ENCODE measurements around the gene PLB1. TPM values are rescaled to one million over a fixed set of nuclear protein-coding genes. Genes with fewer than 3 reads are reported as not detected.

Gene PLB1
- polyA plus RNA-seq, 3 donors = 20.2 to 35.8 (median 23.9) TPM

- peaks cover 5 to 12% of the 10 kb centered on the region in 2 donors for H3K4me1 ChIP-seq (ENCODE audit: control insufficient read depth in 1 of 2, insufficient read depth in 2 of 2, low read length in 2 of 2)
- no peak overlapping the region for H3K4me3 Mint-ChIP-seq
- H3K27me3 Mint-ChIP-seq (ENCODE audit: low read depth in 3 of 3) = peaks cover 1 to 4% (median 3%) of the 10 kb centered on the region in 3 donors
- no peaks in the 10 kb centered on the region for H4K20me1 ChIP-seq (ENCODE audit: insufficient read depth, low read length)
- 100% methylated on average over 2 of the region's 4 CpGs for WGBS (ENCODE audit: insufficient coverage)
- H3K4me1 Mint-ChIP-seq = peaks cover 17% of the 10 kb centered on the region
- H3K27ac Mint-ChIP-seq = peak overlapping the region in 4 of 7 donors; percentile 9 to 89 (median 84)
- H3K27ac ChIP-seq (ENCODE audit: low read depth in 1 of 2, low read length in 2 of 2) = peak overlapping the region in 1 of 2 donors; percentile 1
- H3K9me3 Mint-ChIP-seq = no peaks in the 10 kb centered on the region
- peaks cover 0 to 4% of the 10 kb centered on the region in 2 donors for H3K36me3 Mint-ChIP-seq
- no peaks in the 10 kb centered on the region for H3K9me3 ChIP-seq (replicated peaks in 1 of 2; ENCODE audit: control insufficient read depth in 1 of 2, insufficient read depth in 1 of 2, low read length in 2 of 2)
- TF ChIP-seq CTCF (IDR thresholded peaks at IDR 0.05) = no peak
- no peaks in the 10 kb centered on the region for H3K27me3 ChIP-seq (ENCODE audit: control insufficient read depth in 2 of 2, insufficient read depth in 2 of 2, low read length in 2 of 2)
- no peak overlapping the region for H3K9ac ChIP-seq (ENCODE audit: insufficient read depth, low read length, poor library complexity, severe bottlenecking)
- H3K4me2 ChIP-seq (replicated peaks; ENCODE audit: extremely low read depth, low read length, poor library complexity, severe bottlenecking) = no peak overlapping the region
- H3K36me3 ChIP-seq (replicated peaks in 1 of 2; ENCODE audit: control insufficient read depth in 1 of 2, insufficient read depth in 2 of 2, low read length in 2 of 2) = no peaks in the 10 kb centered on the region
- no peak overlapping the region for H3K4me3 ChIP-seq (replicated peaks in 1 of 3; ENCODE audit: low read depth in 2 of 3, low read length in 3 of 3)
- intact Hi-C loops (cut with micrococcal nuclease) = no loop called here
- DNase-seq = no peak
- H2AFZ ChIP-seq (ENCODE audit: insufficient read depth, low read depth, low read length, poor library complexity, severe bottlenecking) = no peak overlapping the region
- no peaks in the 10 kb centered on the region for H3K79me2 ChIP-seq (ENCODE audit: insufficient read depth, low read length)
Observed at GRCh38 chr2:28648671-28649395, 153.0 kb downstream of the PLB1 start.

- no peaks in the 10 kb centered on the region for H3K36me3 ChIP-seq (replicated peaks in 1 of 2; ENCODE audit: control insufficient read depth in 1 of 2, insufficient read depth in 2 of 2, low read length in 2 of 2)
- no peak overlapping the region for H3K4me2 ChIP-seq (replicated peaks; ENCODE audit: extremely low read depth, low read length, poor library complexity, severe bottlenecking)
- no peak overlapping the region for H3K4me3 ChIP-seq (replicated peaks in 1 of 3; ENCODE audit: low read depth in 2 of 3, low read length in 3 of 3)
- H3K4me3 Mint-ChIP-seq = no peak overlapping the region
- no peak for TF ChIP-seq CTCF (IDR thresholded peaks at IDR 0.05)
- peaks cover 1 to 4% (median 3%) of the 10 kb centered on the region in 3 donors for H3K27me3 Mint-ChIP-seq (ENCODE audit: low read depth in 3 of 3)
- peak overlapping the region in 1 of 2 donors; percentile 1 for H3K27ac ChIP-seq (ENCODE audit: low read depth in 1 of 2, low read length in 2 of 2)
- H3K9me3 ChIP-seq (replicated peaks in 1 of 2; ENCODE audit: control insufficient read depth in 1 of 2, insufficient read depth in 1 of 2, low read length in 2 of 2) = no peaks in the 10 kb centered on the region
- 94% methylated on average over 5 of the region's 8 CpGs for WGBS (ENCODE audit: insufficient coverage)
- H3K27ac Mint-ChIP-seq = peak overlapping the region in 5 of 7 donors; percentile 37 to 85 (median 54)
- peaks cover 0 to 2% of the 10 kb centered on the region in 2 donors for H3K36me3 Mint-ChIP-seq
- H3K27me3 ChIP-seq (ENCODE audit: control insufficient read depth in 2 of 2, insufficient read depth in 2 of 2, low read length in 2 of 2) = no peaks in the 10 kb centered on the region
- peaks cover 5 to 12% of the 10 kb centered on the region in 2 donors for H3K4me1 ChIP-seq (ENCODE audit: control insufficient read depth in 1 of 2, insufficient read depth in 2 of 2, low read length in 2 of 2)
- no peaks in the 10 kb centered on the region for H3K79me2 ChIP-seq (ENCODE audit: insufficient read depth, low read length)
- H3K9me3 Mint-ChIP-seq = no peaks in the 10 kb centered on the region
- no peak overlapping the region for H3K9ac ChIP-seq (ENCODE audit: insufficient read depth, low read length, poor library complexity, severe bottlenecking)
- no peaks in the 10 kb centered on the region for H4K20me1 ChIP-seq (ENCODE audit: insufficient read depth, low read length)
- H2AFZ ChIP-seq (ENCODE audit: insufficient read depth, low read depth, low read length, poor library complexity, severe bottlenecking) = no peak overlapping the region
- peak in 2 of 3 donors; percentile 14 to 37 for DNase-seq
- intact Hi-C loops (cut with micrococcal nuclease) = no loop called here
- H3K4me1 Mint-ChIP-seq = peaks cover 10% of the 10 kb centered on the region
Observed at GRCh38 chr2:28649481-28650265, 153.8 kb downstream of the PLB1 start.
